ENCODE results near the gene EVL.

DNA sequence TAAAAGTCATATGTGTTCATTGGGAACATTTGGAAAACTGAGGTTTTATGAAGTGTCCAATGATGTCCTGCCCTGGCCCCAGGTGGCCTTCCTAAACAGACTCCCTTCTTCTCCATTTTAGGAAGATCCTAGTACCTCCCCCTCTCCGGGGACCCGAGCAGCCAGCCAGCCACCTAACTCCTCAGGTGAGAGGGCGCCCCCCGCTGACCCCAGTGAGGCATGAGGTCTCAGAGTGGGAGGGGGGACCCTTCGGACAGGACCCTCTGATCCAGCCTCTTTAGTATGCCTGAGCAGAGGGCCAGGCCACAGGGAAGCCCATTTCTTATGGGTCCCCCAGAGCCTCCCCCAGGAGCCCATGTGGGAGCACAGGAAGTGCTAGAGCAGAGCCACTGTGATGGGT is 70.6 kb downstream of the EVL start:
- TF ChIP-seq, protein P1, sequence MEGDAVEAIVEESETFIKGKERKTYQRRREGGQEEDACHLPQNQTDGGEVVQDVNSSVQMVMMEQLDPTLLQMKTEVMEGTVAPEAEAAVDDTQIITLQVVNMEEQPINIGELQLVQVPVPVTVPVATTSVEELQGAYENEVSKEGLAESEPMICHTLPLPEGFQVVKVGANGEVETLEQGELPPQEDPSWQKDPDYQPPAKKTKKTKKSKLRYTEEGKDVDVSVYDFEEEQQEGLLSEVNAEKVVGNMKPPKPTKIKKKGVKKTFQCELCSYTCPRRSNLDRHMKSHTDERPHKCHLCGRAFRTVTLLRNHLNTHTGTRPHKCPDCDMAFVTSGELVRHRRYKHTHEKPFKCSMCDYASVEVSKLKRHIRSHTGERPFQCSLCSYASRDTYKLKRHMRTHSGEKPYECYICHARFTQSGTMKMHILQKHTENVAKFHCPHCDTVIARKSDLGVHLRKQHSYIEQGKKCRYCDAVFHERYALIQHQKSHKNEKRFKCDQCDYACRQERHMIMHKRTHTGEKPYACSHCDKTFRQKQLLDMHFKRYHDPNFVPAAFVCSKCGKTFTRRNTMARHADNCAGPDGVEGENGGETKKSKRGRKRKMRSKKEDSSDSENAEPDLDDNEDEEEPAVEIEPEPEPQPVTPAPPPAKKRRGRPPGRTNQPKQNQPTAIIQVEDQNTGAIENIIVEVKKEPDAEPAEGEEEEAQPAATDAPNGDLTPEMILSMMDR (conservative IDR thresholded peaks at IDR 0.05; ENCODE audit: low read depth, low read length): no peak
- TF ChIP-seq EZH2 (IDR thresholded peaks at IDR 0.05; ENCODE audit: borderline replicate concordance, low read depth, low read length, poor library complexity, severe bottlenecking): no peak
